Colonic mucosa (tissue), 4 donors: ENCODE data around the gene NPFFR2. TPM values are rescaled to one million over a fixed set of nuclear protein-coding genes. Genes with fewer than 3 reads are reported as not detected.

ENCODE experiments used
- DNase-seq: peaks from one replicate; pipeline ENCODE4 v3.0.0-alpha.2; 2020
- H3K27ac ChIP-seq: fragments of 200-600 bp; one replicate; pipeline ENCODE4 v1.8.0; 2021
- H3K27me3 ChIP-seq: fragments of 200-600 bp; one replicate; pipeline ENCODE4 v1.8.0; 2021
- H3K36me3 ChIP-seq: fragments of 200-600 bp; one replicate; pipeline ENCODE4 v1.8.0; 2021
- H3K4me1 ChIP-seq: fragments of 200-600 bp; one replicate; pipeline ENCODE4 v1.8.0; 2021; ENCODE audit warnings: mild to moderate bottlenecking
- H3K4me3 ChIP-seq: fragments of 200-600 bp; one replicate; pipeline ENCODE4 v1.8.0; 2021
- H3K9ac ChIP-seq, 2 donors: one replicate each; pipeline ENCODE4 v1.7.0; 2013; ENCODE audit warnings: control low read depth in 2 of 2, low read depth in 2 of 2, low read length in 2 of 2
- H3K9me3 ChIP-seq: fragments of 200-600 bp; one replicate; pipeline ENCODE4 v1.8.0; 2021
- intact Hi-C: fragments of 100-400 bp; cut with DNase I; formaldehyde crosslinking; loops from one replicate; pipeline ENCODE4 v1.14.1; 2022
- total RNA-seq, 2 donors: library from RNA; stranded (reverse); fragmentation: NEBNext Ultra II Directional in 1 of 2; extraction: Animal tissue kit (Norgen Biotek cat#: 25700) in 1 of 2; gene quantifications; one replicate each; pipeline ENCODE4 v1.2.1, GENCODE V29; 2021
- TF ChIP-seq, protein P1 (sequence below): fragments of 200-600 bp; IDR thresholded peaks from one replicate; pipeline ENCODE4 v1.8.0; 2022; ENCODE audit warnings: antibody characterized with exemption, mild to moderate bottlenecking
- donor health status: healthy.
- donor health status: DM: no; HTN: no; CAD: no.
- donor health status: DM: no; HTN: no; CAD: no.

NPFFR2 gene
- total RNA-seq: not detected

DNA sequence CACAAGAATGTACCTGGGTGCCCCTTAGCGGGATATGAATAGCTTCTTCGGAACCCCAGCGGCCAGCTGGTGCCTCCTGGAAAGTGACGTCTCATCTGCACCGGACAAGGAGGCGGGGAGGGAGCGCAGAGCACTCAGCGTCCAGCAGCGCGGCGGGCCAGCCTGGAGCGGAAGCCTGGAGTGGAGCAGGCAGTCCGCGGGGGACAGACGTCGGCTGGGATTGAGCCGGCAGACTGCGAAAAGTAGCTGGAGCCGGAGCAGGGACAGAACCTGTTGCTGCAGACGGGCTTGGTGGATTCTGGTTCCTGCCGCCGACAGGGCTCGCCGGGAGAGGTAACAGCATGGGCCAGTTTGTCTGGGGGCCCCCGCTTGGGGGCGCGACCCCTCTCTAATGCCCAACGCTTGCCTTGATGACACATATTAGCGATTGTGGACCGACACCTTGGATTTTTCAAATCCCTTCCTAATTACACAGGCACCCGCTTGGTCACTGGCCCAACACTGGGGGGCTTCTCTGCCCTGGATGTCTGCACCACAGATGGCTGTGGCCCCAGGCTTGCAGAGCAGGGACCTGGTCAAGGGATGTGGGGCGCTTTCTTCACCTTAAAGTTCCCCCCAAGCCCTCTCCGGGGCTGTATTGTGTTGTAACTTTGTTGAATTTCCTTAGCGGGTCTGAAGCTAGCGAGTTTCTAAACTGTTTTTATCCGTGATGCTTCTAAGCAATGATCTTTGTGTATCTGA lies at the start of gene NPFFR2:
NPFFR2 (plus strand) TSS at position 133 of the 741 bp plus-strand sequence. CDS start 96,592 bp downstream, outside the sequence.
- no peak within 1 kb of the TSS for H3K27ac ChIP-seq
- H3K36me3 ChIP-seq: no peaks in the 10 kb centered on the region
- H3K4me1 ChIP-seq: no peaks in the 10 kb centered on the region
- TF ChIP-seq, protein P1, sequence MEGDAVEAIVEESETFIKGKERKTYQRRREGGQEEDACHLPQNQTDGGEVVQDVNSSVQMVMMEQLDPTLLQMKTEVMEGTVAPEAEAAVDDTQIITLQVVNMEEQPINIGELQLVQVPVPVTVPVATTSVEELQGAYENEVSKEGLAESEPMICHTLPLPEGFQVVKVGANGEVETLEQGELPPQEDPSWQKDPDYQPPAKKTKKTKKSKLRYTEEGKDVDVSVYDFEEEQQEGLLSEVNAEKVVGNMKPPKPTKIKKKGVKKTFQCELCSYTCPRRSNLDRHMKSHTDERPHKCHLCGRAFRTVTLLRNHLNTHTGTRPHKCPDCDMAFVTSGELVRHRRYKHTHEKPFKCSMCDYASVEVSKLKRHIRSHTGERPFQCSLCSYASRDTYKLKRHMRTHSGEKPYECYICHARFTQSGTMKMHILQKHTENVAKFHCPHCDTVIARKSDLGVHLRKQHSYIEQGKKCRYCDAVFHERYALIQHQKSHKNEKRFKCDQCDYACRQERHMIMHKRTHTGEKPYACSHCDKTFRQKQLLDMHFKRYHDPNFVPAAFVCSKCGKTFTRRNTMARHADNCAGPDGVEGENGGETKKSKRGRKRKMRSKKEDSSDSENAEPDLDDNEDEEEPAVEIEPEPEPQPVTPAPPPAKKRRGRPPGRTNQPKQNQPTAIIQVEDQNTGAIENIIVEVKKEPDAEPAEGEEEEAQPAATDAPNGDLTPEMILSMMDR: no peak
- no peak within 1 kb of the TSS for H3K9ac ChIP-seq
- intact Hi-C loops: no loop called here
- DNase-seq: no peak
- H3K27me3 ChIP-seq: peaks cover 3% of the 10 kb centered on the region
- no peak within 1 kb of the TSS for H3K4me3 ChIP-seq
- H3K9me3 ChIP-seq: no peaks in the 10 kb centered on the region

DNA sequence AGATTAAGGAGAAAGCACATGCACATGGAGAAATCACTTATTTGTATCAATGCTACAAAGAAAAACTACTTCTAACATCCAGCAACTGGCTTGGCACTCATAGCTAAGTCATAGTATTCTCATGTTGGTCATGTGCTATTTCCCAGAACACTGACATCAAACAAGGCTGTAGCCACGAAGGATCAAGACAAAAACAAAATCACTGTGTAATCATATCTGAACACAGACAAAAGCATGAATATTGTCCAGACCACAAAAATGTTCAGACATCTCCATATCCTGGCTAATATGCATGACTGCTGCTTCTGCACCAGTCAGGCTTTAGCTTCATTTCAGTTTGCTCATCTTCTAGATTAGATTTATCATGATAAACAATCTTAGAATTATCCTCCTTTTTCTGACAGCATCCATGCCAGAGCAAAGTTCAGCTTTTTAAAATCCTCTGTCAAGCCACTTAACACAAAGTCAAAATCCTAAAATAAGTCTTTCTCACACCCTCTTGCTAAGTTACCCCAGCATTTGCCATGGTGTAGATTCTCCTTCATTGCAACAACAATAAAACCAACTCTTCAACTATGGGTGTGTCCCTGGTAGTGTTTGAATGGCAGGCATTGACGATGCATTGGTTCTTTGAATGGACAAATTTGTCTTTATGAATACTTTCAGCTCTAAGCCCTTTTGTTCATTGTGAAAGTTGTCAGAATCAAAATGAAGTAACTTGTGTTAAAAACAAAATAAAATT lies 39.1 kb upstream of the NPFFR2 start:
- Histone ChIP-seq H3K27me3 (no peaks in the 10 kb centered on the region), H3K27ac (no peak overlapping the region), H3K4me1 (no peaks in the 10 kb centered on the region), H3K36me3 (no peaks in the 10 kb centered on the region), H3K9ac (no peak overlapping the region), H3K9me3 (no peaks in the 10 kb centered on the region), H3K4me3 (no peak overlapping the region)
- TF ChIP-seq, protein P1: no peak
- no peak for DNase-seq
- intact Hi-C loops: no loop called here

DNA sequence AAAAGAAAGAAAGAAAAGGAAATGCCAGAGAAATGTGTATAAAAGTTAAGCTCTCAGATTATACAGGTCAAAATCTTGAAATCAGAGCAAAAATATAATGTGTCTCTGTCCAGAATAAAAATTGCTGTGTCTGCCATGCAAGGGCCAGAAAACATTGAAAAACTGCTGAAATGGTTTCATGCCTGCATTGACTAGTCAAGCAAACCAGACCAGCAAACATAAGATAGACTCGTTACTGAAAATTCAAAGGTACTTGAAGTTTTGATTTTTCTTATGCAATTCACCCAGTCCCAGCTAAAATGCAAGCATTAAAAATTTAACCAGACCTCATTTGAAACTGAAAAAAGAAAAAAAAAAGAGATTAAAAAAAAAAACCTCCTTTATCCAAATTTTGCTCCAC lies 37.2 kb upstream of the NPFFR2 start:
- intact Hi-C loops: no loop called here
- H3K9me3 ChIP-seq: no peaks in the 10 kb centered on the region
- H3K27me3 ChIP-seq: no peaks in the 10 kb centered on the region
- H3K36me3 ChIP-seq: no peaks in the 10 kb centered on the region
- H3K27ac ChIP-seq: no peak overlapping the region
- no peak overlapping the region for H3K9ac ChIP-seq
- no peak for DNase-seq
- TF ChIP-seq, protein P1: no peak
- H3K4me3 ChIP-seq: no peak overlapping the region
- no peaks in the 10 kb centered on the region for H3K4me1 ChIP-seq

DNA sequence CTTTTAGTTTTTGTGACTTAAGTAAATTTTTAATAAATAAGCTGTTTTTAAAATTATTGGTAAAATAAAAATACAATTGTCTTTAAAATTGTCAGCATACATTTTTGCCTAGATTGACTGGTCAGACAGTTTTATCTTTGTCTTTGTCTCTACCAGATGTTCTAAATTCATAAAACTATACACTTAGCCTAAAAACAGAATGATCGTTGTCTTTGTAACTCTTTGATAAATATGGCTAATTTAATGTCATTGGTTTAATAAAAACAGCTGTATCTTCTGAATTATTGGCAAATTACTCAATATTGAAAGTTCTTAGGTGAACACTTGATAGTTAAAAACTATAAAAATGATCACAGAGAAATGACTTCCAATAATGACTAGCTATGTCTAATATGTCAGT lies 36.5 kb upstream of the NPFFR2 start:
- TF ChIP-seq, protein P1: no peak
- Histone ChIP-seq H3K27ac (no peak overlapping the region), H3K4me3 (no peak overlapping the region), H3K4me1 (no peaks in the 10 kb centered on the region), H3K27me3 (no peaks in the 10 kb centered on the region), H3K9ac (no peak overlapping the region), H3K9me3 (no peaks in the 10 kb centered on the region), H3K36me3 (no peaks in the 10 kb centered on the region)
- DNase-seq: no peak
- intact Hi-C loops: no loop called here

DNA sequence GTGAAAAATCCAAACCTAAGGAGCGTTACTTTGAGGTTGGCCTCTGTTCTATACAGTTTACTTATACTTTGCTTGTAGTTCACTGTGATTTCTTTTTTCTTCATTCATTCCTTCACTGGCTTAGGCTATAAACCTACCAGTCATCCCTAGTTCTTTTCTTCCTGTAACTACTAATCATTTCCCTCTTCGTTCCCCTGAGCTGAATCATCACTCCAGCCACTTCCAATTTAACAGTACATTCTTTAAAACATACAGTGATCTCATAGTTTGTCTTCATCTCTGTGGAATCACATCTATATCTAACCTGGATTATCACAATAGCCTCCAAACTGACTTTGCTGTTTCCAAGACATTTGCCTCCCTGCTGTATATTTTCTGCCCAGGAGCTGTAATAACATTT lies 25.2 kb upstream of the NPFFR2 start:
- Histone ChIP-seq H3K36me3 (no peaks in the 10 kb centered on the region), H3K4me1 (no peaks in the 10 kb centered on the region), H3K9ac (no peak overlapping the region), H3K27ac (no peak overlapping the region), H3K4me3 (no peak overlapping the region), H3K27me3 (no peaks in the 10 kb centered on the region), H3K9me3 (no peaks in the 10 kb centered on the region)
- TF ChIP-seq, protein P1: no peak
- no peak for DNase-seq
- intact Hi-C loops: no loop called here
